Esophagus (tissue), 2 donors: ENCODE measurements around the gene FRZB. TPM values are rescaled to one million over a fixed set of nuclear protein-coding genes. Genes with fewer than 3 reads are reported as not detected.
A peak's percentile ranks its signal among the peaks of the same experiment; 100 is the strongest.

Experiments used
- H3K27ac ChIP-seq, 2 donors: one replicate each; pipeline ENCODE4 v1.5.1; 2013; ENCODE audit warnings: low read depth in 2 of 2, mild to moderate bottlenecking in 2 of 2, inconsistent platforms in 1 of 2, low read length in 1 of 2, moderate library complexity in 1 of 2
- H3K27me3 ChIP-seq, 2 donors: one replicate each; pipeline ENCODE4 v1.6.1; 2013; ENCODE audit warnings: low read length in 2 of 2, control low read depth in 1 of 2, mild to moderate bottlenecking in 1 of 2; ENCODE audit not compliant: insufficient read depth in 2 of 2, control insufficient read depth in 1 of 2
- H3K36me3 ChIP-seq, 2 donors: one replicate each; pipeline ENCODE4 v1.6.1; 2013; ENCODE audit warnings: low read length in 1 of 2; ENCODE audit not compliant: control insufficient read depth in 2 of 2, insufficient read depth in 2 of 2
- H3K4me1 ChIP-seq, 2 donors: one replicate each; pipeline ENCODE4 v1.6.1; 2013; ENCODE audit warnings: low read length in 1 of 2; ENCODE audit not compliant: control insufficient read depth in 2 of 2, insufficient read depth in 2 of 2
- H3K4me3 ChIP-seq, 2 donors: one replicate each; pipeline ENCODE4 v1.5.1; 2013; ENCODE audit warnings: low read length in 2 of 2, mild to moderate bottlenecking in 2 of 2, low read depth in 1 of 2, moderate library complexity in 1 of 2
- H3K9me3 ChIP-seq, 2 donors: one replicate each; pipeline ENCODE4 v1.6.1; 2013; ENCODE audit warnings: mild to moderate bottlenecking in 2 of 2, low read depth in 1 of 2, low read length in 1 of 2, moderate library complexity in 1 of 2; ENCODE audit not compliant: control insufficient read depth in 2 of 2, insufficient read depth in 1 of 2
- WGBS, 2 donors: extraction: QIAGEN DNeasy Blood & Tissue Kit; methylation state at CpG; one replicate each; pipeline ENCODE4 v1.1.7; 2013; 5-methylcytosine and 5-hydroxymethylcytosine counted together
- polyA plus RNA-seq, 2 donors: library from polyadenylated mRNA; stranded (reverse); fragments of 200-250 nt; gene quantifications; one replicate each; pipeline ENCODE4 v1.2.3, GENCODE V29; 2013
- donor health status: healthy with polysubstance abuse.
- donor health status: Bipolar disorder and iron deficiency.

Gene FRZB
- polyA plus RNA-seq, 2 donors: 1.2 to 1.3 TPM

- Histone ChIP-seq H3K4me1 (peaks cover 5 to 13% of the 10 kb centered on the region in 2 donors), H3K4me3 (no peak overlapping the region), H3K27ac (no peak overlapping the region), H3K9me3 (no peaks in the 10 kb centered on the region), H3K36me3 (no peaks in the 10 kb centered on the region), H3K27me3 (no peaks in the 10 kb centered on the region)
- WGBS, 2 donors: 11 to 14% methylated on average over 1 of the region's 1 CpG
Measured at GRCh38 chr2:182870227-182870626, 3.8 kb upstream of the FRZB start.

- H3K9me3 ChIP-seq: no peaks in the 10 kb centered on the region
- 72 to 81% methylated on average over 6 of the region's 6 CpGs for WGBS, 2 donors
- H3K27ac ChIP-seq: no peak overlapping the region
- H3K36me3 ChIP-seq: no peaks in the 10 kb centered on the region
- H3K4me3 ChIP-seq: no peak overlapping the region
- no peaks in the 10 kb centered on the region for H3K27me3 ChIP-seq
- H3K4me1 ChIP-seq: peaks cover 5 to 13% of the 10 kb centered on the region in 2 donors
Measured at GRCh38 chr2:182868054-182868796, 1.8 kb upstream of the FRZB start.

GRCh38 chr2:182867426-182868053 is 1.1 kb upstream of the FRZB start:
- no peaks in the 10 kb centered on the region for H3K27me3 ChIP-seq
- no peaks in the 10 kb centered on the region for H3K9me3 ChIP-seq
- H3K27ac ChIP-seq: peak overlapping the region in 1 of 2 donors; percentile 10
- H3K36me3 ChIP-seq: no peaks in the 10 kb centered on the region
- 50 to 53% methylated on average over 12 of the region's 12 CpGs for WGBS, 2 donors
- peak overlapping the region in 1 of 2 donors; percentile 7 for H3K4me3 ChIP-seq
- H3K4me1 ChIP-seq: peaks cover 5 to 13% of the 10 kb centered on the region in 2 donors

- Histone ChIP-seq H3K27ac (peak overlapping the region in 1 of 2 donors; percentile 28), H3K4me3 (peak overlapping the region; percentile 7 to 29), H3K4me1 (peaks cover 5 to 13% of the 10 kb centered on the region in 2 donors)
Measured at GRCh38 chr2:182866095-182866460, 359 bp downstream of the FRZB start.

GRCh38 chr2:182864949-182865570 is 1.4 kb downstream of the FRZB start:
- no peaks in the 10 kb centered on the region for H3K9me3 ChIP-seq
- no peaks in the 10 kb centered on the region for H3K36me3 ChIP-seq
- 71 to 77% methylated on average over 4 of the region's 4 CpGs for WGBS, 2 donors
- H3K27ac ChIP-seq: no peak overlapping the region
- H3K4me1 ChIP-seq: peaks cover 5 to 13% of the 10 kb centered on the region in 2 donors
- H3K27me3 ChIP-seq: no peaks in the 10 kb centered on the region
- no peak overlapping the region for H3K4me3 ChIP-seq

More at GRCh38 chr2:182866095-182866460, 359 bp downstream of the FRZB start:
- no peaks in the 10 kb centered on the region for H3K36me3 ChIP-seq
- no peaks in the 10 kb centered on the region for H3K9me3 ChIP-seq
- WGBS, 2 donors: 32% methylated on average over 19 of the region's 19 CpGs
- no peaks in the 10 kb centered on the region for H3K27me3 ChIP-seq

DNA sequence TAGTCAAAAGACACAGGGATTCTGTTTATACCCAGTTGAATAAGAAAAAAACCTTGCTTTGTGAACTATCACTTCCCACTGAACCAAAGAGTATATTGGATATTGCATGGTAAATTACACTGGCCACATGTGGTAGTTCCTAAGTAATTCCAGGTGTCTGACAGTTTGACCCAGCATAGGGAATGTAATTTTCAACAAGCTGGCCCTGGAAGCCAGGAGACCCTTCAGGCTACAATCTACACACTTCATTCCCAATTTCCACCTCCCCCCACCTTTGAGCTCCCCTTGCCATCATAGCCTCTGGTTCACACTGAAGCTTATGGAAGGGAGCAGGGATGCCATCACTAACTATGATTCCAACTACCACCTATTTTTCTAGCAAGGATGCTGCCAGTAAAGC is 2.8 kb downstream of the FRZB start:
- no peaks in the 10 kb centered on the region for H3K36me3 ChIP-seq
- peaks cover 5 to 13% of the 10 kb centered on the region in 2 donors for H3K4me1 ChIP-seq
- H3K9me3 ChIP-seq: no peaks in the 10 kb centered on the region
- no peak overlapping the region for H3K27ac ChIP-seq
- no peaks in the 10 kb centered on the region for H3K27me3 ChIP-seq
- H3K4me3 ChIP-seq: no peak overlapping the region

DNA sequence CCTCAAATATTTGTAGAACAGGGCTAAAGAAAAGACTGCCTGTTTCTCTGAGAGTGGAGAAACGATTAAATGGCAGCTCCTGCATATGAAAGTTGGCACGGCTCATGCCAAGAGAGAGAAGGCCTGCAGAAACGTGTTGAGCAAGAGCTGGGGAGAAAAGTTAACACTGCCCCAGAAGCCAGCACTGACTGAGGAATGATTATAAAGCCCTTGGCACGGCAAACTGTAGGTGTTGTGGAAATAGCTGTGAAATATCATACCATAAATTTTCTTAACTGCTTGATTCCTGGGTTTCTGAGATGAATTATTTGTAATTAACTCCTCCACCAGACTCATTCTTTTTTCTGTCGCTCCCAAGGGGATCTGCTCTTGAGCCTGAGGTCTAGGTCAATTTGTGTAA is 4.3 kb downstream of the FRZB start:
- Histone ChIP-seq H3K9me3 (no peaks in the 10 kb centered on the region), H3K27ac (no peak overlapping the region), H3K27me3 (no peaks in the 10 kb centered on the region), H3K36me3 (no peaks in the 10 kb centered on the region), H3K4me1 (peaks cover 5 to 10% of the 10 kb centered on the region in 2 donors), H3K4me3 (no peak overlapping the region)
- WGBS, 2 donors: 42 to 46% methylated on average over 5 of the region's 5 CpGs

DNA sequence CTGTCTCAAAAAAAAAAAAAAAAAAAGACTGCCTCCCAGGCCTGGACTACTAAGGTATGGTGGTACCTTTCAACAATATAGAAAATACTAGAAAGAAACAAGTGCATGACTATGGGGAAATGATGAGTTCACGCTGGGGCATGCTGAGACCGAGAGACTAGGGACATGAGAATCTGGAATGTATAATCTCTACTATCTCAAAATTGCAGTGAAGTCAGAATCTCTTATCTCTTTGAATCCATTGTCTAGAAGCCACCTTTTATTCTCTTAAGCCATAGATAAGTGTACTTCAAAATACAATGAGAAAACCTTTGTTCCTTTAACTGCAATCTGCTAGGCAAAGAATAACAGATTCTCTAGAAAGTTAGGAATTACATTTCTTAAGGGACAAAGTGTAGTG is 5.6 kb downstream of the FRZB start:
- Histone ChIP-seq H3K4me1 (peaks cover 0 to under 1% of the 10 kb centered on the region in 2 donors), H3K36me3 (no peaks in the 10 kb centered on the region), H3K27me3 (no peaks in the 10 kb centered on the region), H3K9me3 (no peaks in the 10 kb centered on the region), H3K4me3 (no peak overlapping the region), H3K27ac (no peak overlapping the region)
- WGBS, 2 donors: 96% methylated on average over 2 of the region's 2 CpGs

- 93 to 95% methylated on average over 3 of the region's 3 CpGs for WGBS, 2 donors
- Histone ChIP-seq H3K4me1 (no peaks in the 10 kb centered on the region), H3K27me3 (no peaks in the 10 kb centered on the region)
Measured at GRCh38 chr2:182858671-182859070, 7.8 kb downstream of the FRZB start.

More at GRCh38 chr2:182858671-182859070, 7.8 kb downstream of the FRZB start:
- Histone ChIP-seq H3K9me3 (no peaks in the 10 kb centered on the region), H3K36me3 (no peaks in the 10 kb centered on the region), H3K27ac (no peak overlapping the region), H3K4me3 (no peak overlapping the region)
